HFF-Myc (cell line): Measurements from ENCODE around the gene MEOX1.

Experiments used
- DNase-seq: peaks from one replicate; pipeline ENCODE4 v3.0.0-alpha.2; 2011; ENCODE audit warnings: low read depth; ENCODE audit errors: extremely low read depth
- H3K4me3 ChIP-seq: replicated peaks from 2 replicates; pipeline ENCODE4 v1.5.1; 2011; ENCODE audit warnings: low read depth, mild to moderate bottlenecking, control low read depth, low read length
- TF ChIP-seq, protein P1 (sequence below): IDR thresholded peaks from 2 replicates; pipeline ENCODE4 v1.5.1; 2012; ENCODE audit warnings: mild to moderate bottlenecking, low read depth, low read length, control low read depth; ENCODE audit errors: missing control alignments

MEOX1 gene

DNA sequence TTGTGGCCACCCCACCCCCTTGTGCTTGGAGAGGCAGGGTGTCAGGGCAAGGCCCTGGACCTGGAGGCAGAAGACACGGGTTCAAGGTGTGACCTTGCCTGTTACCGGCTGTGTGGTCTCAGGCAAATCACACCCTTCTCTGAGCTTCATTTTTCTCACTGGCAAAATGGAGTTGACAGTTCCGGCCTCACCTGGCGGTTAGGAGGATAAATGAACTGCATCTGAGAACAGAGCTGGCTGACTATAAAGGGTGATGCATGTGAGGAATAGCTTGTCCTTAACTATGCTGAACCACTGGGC is 4.2 kb upstream of the MEOX1 start:
- no peak overlapping the region for H3K4me3 ChIP-seq
- no peak for DNase-seq
- TF ChIP-seq, protein P1, sequence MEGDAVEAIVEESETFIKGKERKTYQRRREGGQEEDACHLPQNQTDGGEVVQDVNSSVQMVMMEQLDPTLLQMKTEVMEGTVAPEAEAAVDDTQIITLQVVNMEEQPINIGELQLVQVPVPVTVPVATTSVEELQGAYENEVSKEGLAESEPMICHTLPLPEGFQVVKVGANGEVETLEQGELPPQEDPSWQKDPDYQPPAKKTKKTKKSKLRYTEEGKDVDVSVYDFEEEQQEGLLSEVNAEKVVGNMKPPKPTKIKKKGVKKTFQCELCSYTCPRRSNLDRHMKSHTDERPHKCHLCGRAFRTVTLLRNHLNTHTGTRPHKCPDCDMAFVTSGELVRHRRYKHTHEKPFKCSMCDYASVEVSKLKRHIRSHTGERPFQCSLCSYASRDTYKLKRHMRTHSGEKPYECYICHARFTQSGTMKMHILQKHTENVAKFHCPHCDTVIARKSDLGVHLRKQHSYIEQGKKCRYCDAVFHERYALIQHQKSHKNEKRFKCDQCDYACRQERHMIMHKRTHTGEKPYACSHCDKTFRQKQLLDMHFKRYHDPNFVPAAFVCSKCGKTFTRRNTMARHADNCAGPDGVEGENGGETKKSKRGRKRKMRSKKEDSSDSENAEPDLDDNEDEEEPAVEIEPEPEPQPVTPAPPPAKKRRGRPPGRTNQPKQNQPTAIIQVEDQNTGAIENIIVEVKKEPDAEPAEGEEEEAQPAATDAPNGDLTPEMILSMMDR, result no peak

DNA sequence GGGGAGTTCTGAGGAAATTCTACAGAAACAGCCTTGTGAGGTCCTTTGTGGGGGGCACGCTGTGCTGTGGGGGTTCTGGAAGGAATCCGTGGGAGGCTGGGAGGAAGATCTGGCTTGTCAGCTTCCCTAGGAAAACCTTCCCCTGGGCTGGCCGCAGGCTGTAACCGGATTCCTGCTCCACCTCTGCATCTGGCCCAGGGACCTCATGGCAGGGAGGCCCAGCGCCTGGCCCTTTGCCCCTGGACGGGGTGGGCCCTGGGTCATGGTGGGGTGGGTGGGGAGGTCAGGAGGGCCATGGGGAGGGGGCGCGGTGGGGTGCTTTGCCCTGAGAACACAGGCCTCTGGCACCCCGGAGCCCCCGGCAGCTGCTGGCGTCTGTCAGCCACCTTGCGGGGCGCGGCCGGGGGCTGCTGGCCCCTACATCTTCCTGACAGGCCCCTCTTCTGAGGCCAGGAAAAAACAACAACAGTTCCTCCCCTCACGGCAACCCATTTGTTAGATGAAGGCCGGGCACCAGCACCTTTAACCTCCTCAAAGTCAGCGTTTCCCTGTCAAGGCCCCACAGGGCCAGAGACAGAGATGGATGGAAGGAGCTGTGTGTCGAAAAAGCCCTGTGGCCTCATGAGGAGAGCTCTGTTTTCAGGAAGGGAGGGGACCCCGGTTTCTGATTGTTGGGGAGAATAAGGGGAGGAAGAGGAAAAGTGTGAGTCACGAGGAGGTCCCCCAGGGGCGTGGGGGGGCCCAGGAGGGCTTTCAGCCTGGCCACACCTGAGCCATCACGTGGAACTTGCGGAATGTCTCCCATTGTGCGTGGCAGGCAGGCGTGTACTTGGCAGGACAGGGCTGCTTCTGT is 3.6 kb upstream of the MEOX1 start:
- H3K4me3 ChIP-seq, result no peak overlapping the region
- TF ChIP-seq, protein P1, result no peak
- DNase-seq, result no peak

DNA sequence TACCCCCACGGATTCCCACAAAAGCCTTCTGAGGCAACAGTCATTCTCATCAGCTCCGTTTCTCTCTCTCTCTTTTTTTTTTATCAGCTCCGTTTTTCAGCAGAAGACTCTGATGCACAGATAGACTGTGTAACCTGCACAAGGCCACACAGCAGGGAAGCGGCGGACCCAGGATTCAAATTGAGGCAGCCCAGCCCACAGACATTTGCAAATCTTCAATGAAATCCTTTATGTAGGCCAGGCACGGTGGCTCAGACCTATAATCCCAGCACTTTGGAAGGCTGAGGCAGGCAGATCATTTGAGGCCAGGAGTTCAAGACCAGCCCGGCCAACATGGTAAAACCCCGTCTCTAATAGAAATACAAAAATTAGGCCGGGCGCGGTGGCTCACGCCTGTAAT is 2.4 kb upstream of the MEOX1 start:
- TF ChIP-seq, protein P1, result no peak
- no peak for DNase-seq
- no peak overlapping the region for H3K4me3 ChIP-seq

GRCh38 chr17:43663383-43663782 is 1.7 kb upstream of the MEOX1 start:
- TF ChIP-seq, protein P1, result no peak
- H3K4me3 ChIP-seq, result no peak overlapping the region
- no peak for DNase-seq

- H3K4me3 ChIP-seq, result no peak overlapping the region
- DNase-seq, result no peak
- TF ChIP-seq, protein P1, result no peak
Measured at GRCh38 chr17:43662413-43663141, 855 bp upstream of the MEOX1 start.

DNA sequence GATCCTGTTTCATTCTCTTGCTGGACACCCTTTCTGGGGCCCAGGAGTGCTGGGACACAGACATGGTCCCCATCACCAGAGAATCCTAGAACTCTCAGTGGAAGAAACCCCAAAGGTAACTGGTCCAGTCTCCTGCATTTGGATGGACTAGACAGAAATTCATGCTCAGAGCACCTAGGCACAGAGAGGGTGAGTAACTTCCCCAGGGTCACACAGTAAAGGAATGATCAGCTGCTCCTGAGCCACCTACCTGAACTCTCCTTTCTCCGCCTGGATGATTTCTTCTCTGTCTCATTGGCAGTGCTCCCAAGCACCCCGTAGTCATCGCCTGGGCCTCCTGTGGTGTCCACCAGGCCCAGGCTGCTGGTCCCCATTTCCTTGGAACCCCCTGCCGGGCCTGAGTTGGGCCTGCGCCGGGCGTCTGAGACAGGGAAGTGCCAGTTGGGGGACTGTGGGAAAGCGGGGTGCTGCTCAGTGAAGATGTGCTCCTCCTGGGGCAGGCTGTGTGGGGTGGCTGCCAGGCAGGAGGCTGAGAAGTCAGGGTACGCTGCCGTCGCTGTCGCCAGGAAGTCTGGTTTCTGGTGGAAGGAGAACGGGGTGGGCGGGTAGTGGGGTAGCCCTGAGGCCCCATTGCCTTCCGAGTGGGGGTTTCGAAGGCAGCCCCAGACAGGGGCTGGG is 767 bp downstream of the MEOX1 start:
- H3K4me3 ChIP-seq, result no peak overlapping the region
- TF ChIP-seq, protein P1, result no peak

More for the DNA sequence above, 767 bp downstream of the MEOX1 start:
- DNase-seq, result no peak
